Measurements from ENCODE around the gene WSCD2. TPM values are rescaled to one million over a fixed set of nuclear protein-coding genes. Genes with fewer than 3 reads are reported as not detected.

The WSCD2 gene
- polyA plus RNA-seq, 1 of the 3 experiments (the other 2 are of a cell fraction) = 0.03 TPM

GRCh38 chr12:108107293-108107692, 21.8 kb upstream of the WSCD2 start:
- CTCF ChIA-PET = no interaction called here
- DNase-seq = no peak
- H3K9me3 ChIP-seq = no peaks in the 10 kb centered on the region
- H3K36me3 ChIP-seq (replicated peaks in 1 of 2; ENCODE audit: control insufficient read depth in 1 of 2, insufficient read depth in 2 of 2, low read length in 1 of 2) = no peaks in the 10 kb centered on the region
- no peak for TF ChIP-seq IRF3 (IDR thresholded peaks at IDR 0.05; ENCODE audit: low read depth, low read length)
- no peak for TF ChIP-seq GABPA (IDR thresholded peaks at IDR 0.05; ENCODE audit: low read depth)
- no peak for TF ChIP-seq EP300 (IDR thresholded peaks at IDR 0.05; ENCODE audit: borderline replicate concordance in 1 of 2, low read depth in 1 of 2, low read length in 1 of 2)
- no peak for TF ChIP-seq TAF1 (IDR thresholded peaks at IDR 0.05; ENCODE audit: borderline replicate concordance, low read depth, low read length)
- TF ChIP-seq TEAD4 (IDR thresholded peaks at IDR 0.05; ENCODE audit: borderline replicate concordance, insufficient read depth) = no peak
- no peak for TF ChIP-seq MAX (IDR thresholded peaks at IDR 0.05; ENCODE audit: low read depth)
- TF ChIP-seq POLR2AphosphoS5 (IDR thresholded peaks at IDR 0.05; ENCODE audit: low read depth, low read length) = no peak
- no peak for TF ChIP-seq FOSL2 (IDR thresholded peaks at IDR 0.05; ENCODE audit: borderline replicate concordance, low read depth)
- TF ChIP-seq PBX3 (IDR thresholded peaks at IDR 0.05) = no peak
- TF ChIP-seq ELF1 (IDR thresholded peaks at IDR 0.05) = no peak
- no peak for TF ChIP-seq RXRA (IDR thresholded peaks at IDR 0.05; ENCODE audit: borderline replicate concordance, low read depth)
- no peak for TF ChIP-seq REST (IDR thresholded peaks at IDR 0.05; ENCODE audit: low read depth, low read length)
- no peak overlapping the region for H2AFZ ChIP-seq (ENCODE audit: low read depth)
- H3K27ac ChIP-seq (ENCODE audit: low read depth in 2 of 2, low read length in 1 of 2) = no peak overlapping the region
- H3K4me2 ChIP-seq = no peak overlapping the region
- H3K9me2 ChIP-seq = no peaks in the 10 kb centered on the region
- POLR2A ChIA-PET = no interaction called here
- 48% methylated on average over 4 of the region's 4 CpGs for WGBS (ENCODE audit: low lambda C conversion rate)
- no peaks in the 10 kb centered on the region for H3K27me3 ChIP-seq (ENCODE audit: insufficient read depth)
- H4K20me1 ChIP-seq (ENCODE audit: insufficient read depth) = no peaks in the 10 kb centered on the region
- no peaks in the 10 kb centered on the region for H3F3A ChIP-seq (replicated peaks; ENCODE audit: insufficient read depth)
- no peak overlapping the region for H3K4me3 ChIP-seq (ENCODE audit: low read depth in 2 of 2, low read length in 1 of 2)
- 0 out of 4 replicates have a peak, but pooled peaks cover 0 to 3% of the 10 kb centered on the region in 2 experiments for H3K4me1 ChIP-seq (ENCODE audit: control insufficient read depth in 1 of 2, insufficient read depth in 2 of 2, low read depth in 1 of 2, low read length in 1 of 2)
- no peak overlapping the region for H3K9ac ChIP-seq
- no peaks in the 10 kb centered on the region for H3K79me2 ChIP-seq (ENCODE audit: insufficient read depth)

All from SK-N-SH (cell line).